AG08396 (cell line): Measurements from ENCODE around the gene RAB11FIP4.

Experiments
- DNase-seq: peaks from one replicate; pipeline ENCODE4 v3.0.0; 2012; ENCODE audit warnings: low spot score, mixed read lengths

RAB11FIP4 gene

DNA sequence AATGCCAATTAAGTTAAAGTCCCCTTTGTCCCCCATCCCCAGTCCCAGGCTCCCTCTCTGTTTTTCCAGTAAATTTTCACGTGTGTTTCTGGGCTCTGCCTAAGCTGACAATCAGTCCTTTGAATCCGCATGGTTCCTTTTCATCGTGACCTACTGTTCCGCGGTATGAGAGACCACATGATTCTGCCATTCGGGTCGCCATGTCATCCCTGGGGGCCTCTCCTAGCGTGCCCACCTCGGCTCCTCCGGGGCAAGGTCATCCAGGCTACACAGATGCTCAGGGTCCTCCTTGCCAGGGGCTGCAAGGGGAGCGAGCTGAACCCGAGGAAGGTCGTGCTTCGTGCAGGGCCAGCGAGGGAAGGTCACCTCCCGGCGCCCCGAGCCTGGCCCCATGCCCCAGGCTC, 157.6 kb downstream of the RAB11FIP4 start:
- no peak for DNase-seq

DNA sequence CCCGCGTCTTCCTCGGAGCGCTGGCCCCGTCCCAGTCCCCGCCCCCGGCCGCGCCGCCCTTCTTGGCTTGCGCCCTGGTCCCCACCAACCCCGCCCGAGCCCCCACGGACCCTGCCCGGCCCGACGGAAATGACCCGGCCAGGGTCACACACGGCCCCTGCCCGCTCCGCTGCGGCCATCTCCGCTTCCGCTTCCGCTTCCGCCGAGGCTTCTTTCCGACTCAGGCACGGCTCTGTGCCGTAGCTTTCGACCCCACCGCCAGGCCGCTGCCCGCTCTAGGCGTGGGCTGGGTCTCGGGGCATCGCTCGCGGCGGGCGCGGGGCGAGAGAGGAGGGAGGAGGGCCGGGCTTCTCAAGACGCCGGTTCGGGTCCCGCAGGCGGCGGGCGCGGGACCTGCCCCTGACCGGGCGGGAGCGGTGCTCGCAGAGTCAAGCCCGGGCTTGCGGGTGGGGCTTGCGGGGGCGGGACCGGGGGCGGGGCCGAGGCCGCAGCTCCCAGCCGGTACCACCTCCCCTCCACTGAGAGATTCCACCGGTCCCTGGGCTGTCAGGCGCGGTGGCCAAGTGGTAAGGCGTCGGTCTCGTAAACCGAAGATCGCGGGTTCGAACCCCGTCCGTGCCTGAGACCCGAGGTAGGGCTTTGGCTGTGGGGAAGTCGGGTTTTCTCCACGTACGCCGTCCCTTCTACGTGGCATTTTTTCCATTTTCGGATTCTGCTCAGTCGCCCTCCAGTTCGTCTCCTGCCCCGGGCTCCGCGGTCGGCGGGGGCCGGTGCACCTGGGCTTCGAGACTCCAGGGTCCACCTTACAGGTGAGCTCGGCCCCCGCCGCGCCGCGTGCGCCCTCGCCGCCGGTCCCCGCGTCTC, 158.3 kb downstream of the RAB11FIP4 start:
- peak; percentile 97 for DNase-seq

DNA sequence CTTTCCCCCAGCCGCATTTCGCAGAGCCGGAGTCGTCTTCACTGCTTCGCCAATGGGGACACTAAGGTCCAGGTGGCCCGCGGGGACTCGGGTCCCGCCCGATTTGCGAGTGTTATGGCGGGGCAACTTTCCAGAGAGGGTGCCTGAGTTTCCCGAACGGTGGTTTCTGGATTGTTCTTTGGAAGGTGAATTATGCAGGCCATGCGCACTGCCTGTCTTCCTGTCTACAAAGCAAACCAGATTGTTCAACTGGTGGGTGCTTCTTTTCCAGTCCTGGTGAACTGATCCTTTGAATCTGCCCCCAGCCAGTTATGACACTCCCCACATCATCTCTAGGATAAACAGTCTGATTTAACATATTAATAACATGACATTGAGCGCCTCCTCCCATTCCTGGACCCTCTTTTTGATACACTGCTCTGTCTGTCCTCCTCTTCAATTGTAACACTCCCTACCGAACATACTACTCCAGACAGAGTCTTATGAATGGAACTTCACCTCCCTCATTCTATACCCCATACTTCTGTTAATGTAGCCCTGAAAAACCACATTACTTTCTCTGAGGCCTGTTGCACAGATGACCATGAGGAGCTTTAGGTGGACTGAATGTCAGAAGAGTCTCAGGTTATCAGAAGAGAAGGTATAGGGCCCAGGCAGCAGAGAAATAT, 159.0 kb downstream of the RAB11FIP4 start:
- DNase-seq = peak; percentile 26

DNA sequence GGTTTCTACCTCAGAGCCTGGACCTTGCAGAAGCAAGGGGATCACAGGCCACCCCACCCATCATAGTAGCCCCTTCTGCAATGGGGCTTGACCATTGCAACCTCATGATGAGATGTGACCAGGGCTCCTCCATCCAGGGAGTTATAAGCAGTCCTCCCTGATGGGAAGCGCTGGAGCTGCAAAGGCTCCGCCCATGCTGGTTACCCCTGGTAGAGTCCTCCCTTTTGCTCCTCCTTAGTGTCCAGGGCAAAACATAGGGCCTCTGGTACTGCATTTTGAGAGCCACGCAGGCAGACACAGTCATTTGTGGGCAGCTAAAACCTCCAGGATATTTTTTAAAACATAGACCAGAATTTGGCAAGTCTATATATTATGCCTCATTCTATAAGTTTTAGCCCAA, 161.1 kb downstream of the RAB11FIP4 start:
- no peak for DNase-seq

DNA sequence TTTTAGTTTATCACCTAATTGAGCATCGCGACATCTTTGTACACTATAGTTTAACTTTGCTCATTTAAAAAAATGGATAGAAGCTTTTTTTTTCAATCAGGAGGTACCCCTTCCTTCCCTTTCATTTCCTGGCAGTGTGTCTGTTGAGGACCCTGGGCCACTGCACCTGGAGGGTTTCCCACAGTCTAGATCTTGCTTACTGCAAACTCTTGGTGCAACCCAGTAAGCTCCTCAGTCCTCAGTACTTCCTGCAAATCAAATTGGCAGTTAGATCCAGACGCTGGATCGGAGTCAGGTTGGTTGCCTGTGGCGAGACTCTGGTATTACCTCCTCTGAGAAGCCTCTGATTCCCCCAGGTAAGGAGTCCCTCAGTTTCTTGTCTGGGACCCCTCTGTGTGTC, 162.0 kb downstream of the RAB11FIP4 start:
- no peak for DNase-seq

DNA sequence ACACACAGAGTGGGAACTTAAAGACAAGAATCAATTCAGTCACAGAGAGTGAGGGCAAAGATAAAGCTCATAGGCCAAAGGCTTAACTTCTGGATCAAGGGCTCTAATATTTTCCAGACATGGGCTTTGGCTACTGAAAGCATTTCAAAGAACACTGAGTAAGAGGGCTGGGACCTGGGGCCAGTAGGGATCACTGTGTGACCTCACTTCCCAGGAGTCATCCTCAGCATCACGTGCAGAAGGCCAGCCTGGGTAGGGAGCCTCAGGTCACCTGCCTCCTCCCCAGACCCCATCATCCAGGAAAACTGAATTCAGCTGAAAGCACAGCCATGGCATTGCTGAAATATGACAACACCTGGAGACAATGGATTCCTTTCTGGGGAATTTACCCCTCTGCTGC, 163.5 kb downstream of the RAB11FIP4 start:
- DNase-seq = no peak

DNA sequence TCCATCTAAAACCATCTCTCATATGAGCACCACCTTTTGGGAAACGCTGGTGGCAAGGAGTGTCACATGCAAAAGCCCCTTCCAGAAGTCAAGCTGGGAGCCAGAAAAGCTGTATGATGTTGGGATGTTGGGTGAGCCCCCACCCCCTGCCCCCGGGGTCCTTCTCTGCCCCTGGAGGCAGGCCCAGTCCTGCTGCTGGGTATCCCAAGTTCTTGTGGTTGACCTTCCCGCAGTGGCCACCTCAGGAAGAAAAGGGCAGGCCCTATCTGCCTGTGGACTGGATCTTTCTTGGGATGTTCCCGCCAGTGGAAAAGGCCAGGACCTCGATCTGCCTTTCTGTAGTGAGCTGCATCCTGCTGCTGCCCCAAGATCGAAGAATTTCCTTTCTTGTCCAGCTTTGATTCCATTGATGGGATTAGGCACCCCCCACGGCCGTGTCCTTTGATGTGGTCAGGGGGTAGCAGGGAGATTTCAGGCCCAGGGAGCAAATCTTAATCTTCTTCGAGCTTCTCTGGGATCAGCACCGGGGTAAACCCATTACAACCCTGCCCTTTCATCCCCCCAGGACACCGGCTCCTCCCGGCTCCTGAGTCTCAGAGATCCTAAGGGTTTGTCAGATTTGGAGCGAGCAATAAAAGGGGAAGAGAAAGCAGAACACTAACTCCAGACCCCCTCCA, 165.6 kb downstream of the RAB11FIP4 start:
- no peak for DNase-seq

DNA sequence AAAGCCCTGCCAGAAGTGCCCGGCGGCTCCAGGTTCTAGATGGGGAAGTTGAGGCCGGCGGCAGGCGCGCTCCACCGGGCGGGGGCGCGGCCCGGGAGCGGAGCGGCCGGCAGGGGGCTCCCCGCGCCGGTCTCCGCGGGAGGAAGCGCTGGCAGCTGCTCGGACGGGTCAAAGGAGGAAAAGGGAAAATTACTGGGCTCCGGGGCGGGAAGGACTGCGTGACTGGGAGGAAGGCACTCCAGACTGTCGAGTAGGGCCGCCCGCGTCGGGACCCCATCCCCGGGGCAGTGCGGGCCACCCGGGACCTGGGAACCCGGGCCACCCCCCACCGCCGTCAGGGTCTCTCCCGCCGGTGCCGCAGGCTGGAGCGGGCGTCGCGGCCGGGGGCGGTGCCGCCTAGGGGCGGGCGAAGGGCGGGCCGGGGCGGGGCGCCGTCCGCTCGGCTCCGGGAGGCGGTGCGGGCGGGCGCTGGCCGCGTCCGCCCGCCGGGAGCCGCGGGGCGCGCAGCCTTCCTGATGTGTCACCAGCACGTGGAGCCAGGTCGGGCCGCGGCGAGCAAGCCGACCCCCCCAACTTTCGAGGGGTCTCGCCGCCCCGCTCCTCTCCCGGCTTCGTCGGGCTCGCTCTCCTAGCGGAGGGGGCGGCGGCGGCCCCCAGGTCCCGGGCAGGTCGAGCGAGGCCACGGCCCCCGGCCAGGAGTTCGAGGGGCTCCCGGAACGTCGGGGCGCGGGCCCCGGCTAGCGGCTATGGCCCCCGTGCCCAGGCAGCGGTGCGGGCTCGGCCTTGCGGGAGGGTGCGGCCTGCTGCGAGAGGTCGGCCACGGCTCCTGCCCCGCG, 167.5 kb downstream of the RAB11FIP4 start:
- peak; percentile 93 for DNase-seq

DNA sequence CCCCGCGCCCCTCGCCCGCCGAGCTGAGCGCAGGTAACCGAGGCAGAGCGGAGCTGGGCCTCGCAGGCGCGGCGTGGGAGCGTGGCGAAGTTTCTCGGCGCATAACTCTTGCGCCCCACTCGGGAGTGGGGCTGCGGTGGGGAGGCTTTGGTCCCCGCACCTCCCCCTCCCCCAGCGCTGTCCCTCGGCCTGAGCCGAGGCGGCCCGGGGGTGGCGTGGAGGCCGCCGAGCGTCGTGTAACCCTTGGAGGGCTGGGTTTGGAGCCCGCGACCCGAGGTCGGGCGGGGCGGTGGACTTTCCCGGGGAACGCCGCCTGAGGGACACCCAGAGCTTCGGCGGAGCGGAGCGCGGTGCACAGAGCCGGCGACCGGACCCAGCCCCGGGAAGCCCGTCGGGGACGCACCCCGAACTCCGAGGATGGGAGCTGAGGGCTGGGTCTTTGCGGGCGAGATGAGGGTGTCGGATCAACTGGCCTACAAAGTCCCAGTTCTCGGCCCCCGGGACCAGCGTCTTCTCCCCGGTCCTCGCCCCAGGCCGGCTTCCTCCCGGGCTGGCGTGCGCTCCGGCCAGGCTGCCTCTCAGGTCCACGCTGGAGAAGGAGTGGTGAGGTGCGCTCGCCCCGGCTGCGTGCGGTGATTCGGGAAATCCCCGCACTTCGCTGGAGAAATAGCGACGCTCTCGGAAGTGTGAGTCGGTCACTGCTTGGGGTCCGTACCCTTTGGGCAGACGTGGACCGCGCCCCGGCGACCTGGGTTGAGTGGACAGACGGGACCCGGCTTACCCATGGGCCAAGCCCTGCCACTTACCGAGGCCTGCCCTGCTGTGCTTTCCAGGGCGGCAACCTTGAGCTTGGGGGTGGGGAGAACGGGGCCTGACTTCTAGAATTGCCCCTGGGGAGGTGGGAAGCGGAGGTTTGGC, 168.4 kb downstream of the RAB11FIP4 start:
- DNase-seq = peak; percentile 31

DNA sequence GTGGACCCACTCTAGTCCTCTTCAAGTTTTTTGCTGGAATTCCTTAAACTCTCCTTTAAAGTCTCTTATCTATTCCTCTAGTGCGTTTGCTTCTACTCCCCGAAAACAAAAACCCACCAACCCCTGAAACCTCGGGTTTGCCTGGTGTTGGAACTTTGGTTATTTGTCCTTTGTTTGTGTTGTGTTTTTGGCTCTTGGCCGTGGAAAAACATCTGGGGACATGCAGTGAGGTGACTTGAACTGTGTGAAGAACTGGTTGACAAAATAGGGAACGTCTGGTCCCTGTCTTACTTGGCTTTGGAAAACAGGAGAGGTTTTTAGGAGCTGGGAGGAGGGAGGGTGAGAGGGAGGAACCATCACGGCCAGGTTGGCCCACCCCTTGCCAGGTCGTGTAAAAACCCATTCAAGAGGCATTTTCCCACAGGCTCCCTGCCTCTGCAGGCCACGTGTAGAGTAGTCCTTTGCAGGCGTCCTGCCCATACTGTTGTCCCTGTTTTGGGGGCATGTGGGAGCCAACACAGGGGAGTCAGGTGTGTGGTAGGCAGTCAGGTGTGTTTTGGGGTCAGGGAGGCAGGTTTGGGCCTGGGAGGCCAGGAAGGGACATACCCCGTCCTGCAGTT, 169.3 kb downstream of the RAB11FIP4 start:
- DNase-seq = no peak

DNA sequence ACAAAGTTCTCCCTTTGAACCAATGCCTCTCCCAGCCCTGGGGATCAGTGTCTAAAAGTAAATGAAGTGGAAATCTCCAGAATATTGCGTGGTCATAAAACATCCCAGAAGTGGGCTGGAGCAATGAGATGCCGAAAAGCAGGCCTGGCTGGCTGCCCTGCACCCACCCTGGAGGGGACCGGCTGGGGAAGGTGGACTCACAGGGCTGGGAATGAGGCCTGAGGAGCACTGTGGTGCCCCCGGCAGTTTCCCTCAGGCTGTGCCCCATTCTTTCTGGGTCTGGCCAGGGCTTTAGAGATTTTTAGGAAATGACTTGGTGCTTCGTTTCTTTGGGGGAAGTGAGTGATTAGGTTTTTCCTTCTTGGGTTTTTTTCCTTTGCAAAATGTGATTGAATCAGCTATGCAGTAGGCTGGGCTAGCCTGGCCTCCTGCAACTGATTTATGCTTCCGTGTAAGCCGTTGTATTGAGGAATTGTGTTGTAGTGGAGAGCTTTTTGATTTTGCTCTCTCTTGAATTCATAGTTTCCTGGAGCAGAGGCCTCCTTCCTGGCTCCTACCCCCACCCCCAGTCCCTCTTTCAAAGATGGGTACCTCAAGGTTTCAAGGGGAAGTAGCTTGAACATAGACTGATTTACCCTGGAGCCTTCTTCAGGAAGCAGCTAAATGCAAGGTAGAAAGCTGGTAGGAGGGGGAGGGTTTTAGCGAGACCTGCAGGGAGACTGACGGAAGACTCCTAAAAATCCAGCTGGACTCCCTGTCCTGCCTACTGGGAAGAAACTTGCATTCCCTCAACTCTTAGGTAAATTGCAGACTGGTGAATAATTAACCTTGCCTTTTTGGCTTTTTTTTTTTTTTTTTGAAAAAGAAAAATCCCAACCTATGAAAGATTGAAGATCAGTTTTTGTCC, 170.2 kb downstream of the RAB11FIP4 start:
- DNase-seq = peak; percentile 38

DNA sequence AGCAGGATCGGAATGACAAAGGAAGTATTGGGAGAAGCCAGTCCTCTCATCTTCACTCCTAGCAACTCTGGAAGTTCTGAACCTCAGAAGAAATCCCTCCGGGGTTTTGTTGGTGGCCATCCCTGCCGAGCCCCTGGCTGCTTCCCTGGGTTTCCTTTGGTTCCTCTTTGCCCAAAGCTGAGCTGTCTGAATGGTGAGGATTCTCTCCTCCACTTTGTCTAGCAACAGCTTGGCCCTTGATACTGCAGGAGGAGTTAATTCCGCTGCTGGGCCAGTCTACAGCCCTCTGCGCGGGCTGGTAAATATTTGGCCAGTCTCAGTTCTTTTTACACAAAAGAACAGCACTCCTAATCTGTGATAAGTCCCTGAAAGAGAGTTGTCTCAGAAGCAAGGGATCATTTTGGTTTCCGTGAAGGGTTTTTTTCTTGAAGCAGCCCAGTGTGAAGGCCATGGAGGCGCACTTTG, 170.9 kb downstream of the RAB11FIP4 start:
- no peak for DNase-seq

DNA sequence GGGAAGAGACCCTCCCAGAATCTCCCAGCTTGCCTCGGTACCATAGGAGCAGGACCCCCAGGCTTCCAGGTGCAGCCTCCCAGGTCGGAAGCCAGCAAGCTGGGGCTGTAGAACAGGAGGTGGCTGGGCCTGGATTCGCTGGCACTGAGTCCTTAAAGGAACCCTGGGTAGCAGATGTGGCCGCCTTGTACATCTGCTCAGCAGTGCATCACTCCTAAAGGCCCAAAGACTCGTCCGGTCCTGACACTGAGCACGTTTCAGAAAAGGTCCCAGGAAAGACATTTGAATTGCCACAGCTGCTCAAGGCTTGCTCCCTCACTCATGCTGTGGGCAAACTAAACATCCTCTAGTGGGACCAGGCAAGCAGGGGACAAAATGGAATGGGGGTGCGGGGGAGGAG, 172.8 kb downstream of the RAB11FIP4 start:
- no peak for DNase-seq

DNA sequence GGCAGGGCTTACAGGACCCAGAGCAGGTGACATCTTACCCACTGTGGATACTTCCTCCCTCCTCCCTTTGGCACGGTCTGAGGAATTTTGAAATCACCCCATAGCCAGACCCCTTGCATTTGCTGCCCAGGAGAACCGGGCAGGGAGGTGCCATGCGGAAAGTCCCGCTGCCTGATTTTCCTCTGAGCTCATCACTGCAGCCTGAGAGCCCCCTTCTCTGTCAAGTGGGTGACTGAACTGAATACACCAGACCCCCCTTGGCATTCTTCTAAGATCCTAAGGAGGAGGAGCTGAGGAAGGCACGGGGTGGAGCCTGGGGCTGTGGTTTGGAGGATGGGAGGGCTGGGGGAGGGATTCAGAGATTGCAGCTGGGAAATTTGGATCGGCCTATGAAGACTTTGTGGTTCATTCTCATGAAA, 173.4 kb downstream of the RAB11FIP4 start:
- peak; percentile 52 for DNase-seq

DNA sequence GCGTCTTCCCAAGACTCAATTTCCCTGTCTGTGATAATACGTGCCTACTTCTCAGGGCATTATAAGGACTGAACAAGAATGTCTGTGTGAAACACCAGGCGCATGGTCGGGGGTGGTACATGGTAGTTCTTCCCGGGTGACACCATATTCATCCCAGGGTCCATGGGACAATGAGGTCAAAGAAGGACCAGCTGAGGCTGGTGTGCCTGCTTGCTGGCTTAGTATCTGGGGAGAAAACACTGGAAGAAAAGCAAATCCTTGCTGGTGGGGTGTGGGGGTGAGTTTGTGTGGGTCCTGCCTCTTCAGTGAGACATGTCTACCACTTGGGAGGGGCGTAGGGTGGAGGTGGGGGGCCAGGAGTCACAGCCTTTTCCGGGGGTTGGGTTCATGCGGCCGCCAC, 174.2 kb downstream of the RAB11FIP4 start:
- DNase-seq = no peak

DNA sequence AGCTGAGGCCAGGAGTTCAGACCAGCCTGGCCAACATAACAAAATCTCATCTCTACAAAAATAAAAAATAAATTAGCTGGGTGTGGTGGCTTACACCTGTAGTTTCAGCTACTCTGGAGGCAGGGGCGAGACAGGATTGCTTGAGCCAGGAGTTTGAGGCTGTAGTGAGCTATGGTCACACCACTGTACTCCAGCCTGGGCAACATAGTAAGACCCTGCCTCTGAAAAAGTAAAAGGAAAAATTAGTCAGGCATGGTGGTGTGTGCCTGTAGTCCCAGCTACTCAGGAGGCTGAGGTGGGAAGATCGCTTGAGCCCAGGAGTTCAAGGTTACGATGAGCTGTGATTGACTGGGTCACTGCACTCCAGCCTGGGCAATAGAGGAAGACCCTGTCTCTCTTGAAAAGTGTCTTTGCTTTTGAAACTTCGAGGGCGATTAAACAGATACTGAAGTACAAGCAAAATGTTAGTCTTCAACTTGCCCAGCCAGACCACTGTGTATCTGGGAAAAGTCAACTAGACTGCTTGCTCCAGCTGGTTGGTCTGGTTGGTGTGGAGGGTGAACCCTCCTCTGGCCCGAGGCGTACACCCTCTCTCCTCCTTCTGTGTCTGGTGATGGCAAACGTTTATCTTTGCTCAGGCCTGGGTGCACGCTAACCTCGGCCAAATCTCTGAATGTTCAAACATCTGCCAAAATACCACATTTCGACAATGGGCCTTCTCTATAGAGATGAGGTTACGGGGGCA, 174.9 kb downstream of the RAB11FIP4 start:
- no peak for DNase-seq

DNA sequence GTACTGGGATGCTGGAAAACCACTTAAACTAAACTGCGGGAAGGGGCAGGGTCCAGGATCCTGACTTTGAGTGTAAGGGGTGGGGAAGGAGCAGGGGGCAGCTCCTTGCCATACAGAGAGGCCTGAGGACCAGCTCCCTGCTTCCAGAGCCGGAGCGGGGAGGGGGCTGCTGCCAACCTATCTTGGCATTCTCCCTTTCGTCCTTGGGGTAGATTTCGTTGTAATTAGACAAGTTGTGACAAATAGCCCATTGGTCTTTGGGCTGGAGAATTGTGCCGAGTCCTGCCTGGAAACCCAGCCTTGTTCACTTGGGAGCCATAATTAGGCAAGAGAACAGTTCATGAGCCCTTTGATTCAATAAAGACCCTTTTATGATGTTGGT, 175.5 kb downstream of the RAB11FIP4 start:
- no peak for DNase-seq

DNA sequence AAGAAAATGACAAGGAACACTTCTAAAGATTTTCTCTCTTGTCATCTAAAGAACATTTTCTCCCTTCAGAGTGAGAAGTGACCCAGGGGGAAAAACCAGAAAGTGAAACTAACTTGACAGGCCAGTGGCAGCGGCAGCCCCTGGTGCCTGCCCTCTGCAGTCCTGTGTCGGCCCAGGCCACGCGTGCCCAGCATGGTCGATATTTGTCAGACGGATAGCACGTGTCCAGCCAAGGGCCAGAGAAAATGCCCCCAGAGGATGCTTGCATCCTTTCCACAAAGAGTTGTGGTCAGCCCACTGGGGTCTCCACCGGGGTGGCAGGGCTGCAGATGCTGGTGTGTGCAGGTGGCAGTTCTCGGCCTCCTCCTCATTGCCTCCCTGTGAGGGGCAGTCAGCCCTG, 176.6 kb downstream of the RAB11FIP4 start:
- DNase-seq = no peak

DNA sequence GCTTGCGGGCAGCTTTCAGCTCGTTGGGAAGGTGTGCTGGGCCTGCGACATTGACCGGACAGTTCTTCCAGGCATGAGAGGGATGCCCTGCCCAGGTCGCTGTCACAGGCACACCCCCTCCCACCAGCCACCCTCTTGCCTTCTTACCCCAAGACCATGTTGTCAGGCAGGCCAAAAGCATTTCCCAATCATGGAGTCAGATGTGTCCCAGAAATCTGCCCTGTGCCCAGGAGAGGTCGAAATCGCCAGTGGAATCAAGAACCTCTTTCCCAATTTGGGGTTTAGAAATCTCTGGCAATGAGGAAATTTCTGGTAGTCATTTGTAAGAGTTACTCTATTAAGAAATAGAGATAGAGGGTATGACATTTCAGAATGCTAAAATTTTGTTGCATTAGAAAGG, 177.1 kb downstream of the RAB11FIP4 start:
- DNase-seq = no peak
